NAMALWA (cell line): ENCODE measurements around the gene PDK3.
A peak's percentile ranks its signal among the peaks of the same experiment; 100 is the strongest.

Experiments used
- DNase-seq: peaks from one replicate; pipeline ENCODE4 v3.0.0-alpha.2; 2015; ENCODE audit warnings: low spot score

Gene PDK3

DNA sequence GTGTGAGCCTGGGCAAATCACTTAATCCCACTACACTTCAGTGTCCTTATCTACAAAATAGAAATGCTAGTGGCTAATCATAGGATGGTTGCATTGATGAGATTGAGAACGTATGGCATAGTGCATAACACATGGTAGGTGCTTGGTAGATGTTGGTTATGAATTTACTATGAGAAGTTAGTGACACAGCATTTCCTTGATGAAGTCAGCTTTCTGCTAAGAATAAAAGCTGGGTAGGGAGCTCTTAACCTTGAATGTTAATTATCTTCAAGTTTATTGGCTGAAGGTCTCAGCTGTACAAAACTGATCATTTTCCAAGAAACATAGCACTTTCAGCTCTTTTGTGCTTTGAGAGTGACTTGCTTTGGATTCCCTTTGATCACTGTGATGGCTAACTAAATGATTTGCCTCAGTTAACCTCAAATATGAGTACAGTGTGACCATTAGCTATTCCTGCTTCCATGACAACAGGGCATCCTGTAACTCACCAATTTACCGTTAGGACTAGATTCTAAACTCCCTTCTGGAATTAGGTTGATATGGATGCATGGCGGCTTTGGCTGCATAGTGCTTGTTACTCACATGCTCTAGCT lies 17.8 kb downstream of the PDK3 start:
- no peak for DNase-seq

DNA sequence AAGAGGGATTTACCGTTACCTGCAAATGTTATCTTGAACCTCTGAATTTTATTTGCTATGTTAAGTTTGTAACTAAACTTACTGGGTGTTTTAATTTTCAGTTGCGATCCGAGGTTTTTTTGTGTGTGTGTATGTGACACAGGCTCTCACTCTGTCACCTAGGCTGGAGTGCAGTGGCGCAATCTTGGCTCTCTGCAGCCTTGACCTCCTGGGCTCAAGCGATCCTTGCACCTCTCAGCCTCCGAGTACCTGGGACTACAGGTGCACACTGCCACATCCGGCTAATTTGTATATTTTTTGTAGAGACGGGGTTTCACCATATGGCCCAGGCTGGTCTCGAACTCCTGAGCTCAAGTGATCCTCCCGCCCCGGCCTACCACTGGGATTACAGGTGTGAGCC lies 18.5 kb downstream of the PDK3 start:
- DNase-seq, result no peak

DNA sequence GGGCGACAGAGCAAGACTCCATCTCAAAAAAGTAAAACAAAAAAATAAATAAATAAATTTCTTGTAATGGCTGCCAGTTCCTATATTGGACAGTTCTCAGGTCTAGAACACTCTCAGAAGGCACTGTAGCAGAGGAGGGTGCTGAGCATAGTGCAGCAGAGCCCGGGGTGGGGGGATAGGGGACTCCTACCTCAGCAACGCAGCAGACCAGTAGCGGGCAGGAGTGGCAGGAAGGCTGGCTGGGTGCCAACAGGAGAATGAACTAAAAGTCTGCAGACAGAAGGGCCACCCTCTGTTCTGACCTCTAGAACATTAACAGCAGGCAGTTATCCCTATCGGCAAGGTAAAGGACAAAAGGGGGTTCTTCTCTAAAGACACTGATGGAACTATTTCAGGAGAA lies 20.2 kb downstream of the PDK3 start:
- DNase-seq, result no peak

DNA sequence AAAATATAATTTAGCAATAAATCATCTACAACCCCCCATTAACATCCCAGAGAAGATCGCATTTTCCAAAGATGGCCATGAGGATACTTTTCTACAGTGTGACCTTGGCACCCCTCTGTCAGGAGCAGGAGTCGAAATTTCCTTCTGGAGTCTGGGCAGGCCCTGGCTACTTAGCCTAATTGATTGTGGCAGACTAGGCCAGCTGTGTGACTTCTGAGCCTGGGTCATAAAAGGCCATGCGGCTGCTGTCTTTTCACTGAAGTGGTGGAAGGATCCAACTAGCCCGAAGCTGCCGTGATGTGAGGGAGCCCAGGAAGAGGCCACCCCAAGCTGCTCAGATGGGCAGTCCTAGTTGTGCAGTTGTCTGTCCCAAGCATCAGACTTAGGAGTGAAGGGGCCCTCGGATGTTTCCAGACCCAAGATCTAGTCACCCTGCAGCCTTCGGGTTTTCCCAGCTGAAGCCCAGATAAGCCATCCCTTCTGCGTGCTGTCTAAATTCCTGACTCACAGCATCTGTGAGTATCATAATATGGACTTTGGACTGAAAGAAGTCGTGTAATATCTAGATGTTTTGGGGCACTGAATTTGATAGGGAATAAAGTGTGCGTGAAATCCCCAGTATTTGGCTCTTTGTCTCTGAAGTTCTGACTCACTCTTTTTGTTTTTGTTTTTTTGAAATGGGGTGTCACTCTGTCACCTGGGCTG lies 21.0 kb downstream of the PDK3 start:
- DNase-seq, result no peak

DNA sequence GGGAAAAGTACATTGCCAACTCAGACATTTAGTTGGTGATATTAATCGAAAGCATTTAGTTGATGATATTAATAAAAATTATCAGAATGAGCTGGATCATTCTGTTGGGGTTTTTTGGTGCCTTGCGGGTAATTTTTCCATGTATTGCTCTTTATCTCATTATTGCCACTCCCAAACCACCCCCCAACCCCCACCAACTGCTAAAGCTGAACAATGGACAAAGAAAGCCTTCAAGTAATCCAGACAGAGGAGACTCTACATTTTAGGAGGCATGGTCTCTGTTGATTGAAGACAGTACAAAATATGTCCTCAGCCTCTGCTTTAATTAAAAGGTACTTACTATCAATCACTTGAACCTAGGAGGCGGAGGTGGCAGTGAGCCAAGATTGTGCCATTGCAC lies 22.5 kb downstream of the PDK3 start:
- DNase-seq, result no peak

DNA sequence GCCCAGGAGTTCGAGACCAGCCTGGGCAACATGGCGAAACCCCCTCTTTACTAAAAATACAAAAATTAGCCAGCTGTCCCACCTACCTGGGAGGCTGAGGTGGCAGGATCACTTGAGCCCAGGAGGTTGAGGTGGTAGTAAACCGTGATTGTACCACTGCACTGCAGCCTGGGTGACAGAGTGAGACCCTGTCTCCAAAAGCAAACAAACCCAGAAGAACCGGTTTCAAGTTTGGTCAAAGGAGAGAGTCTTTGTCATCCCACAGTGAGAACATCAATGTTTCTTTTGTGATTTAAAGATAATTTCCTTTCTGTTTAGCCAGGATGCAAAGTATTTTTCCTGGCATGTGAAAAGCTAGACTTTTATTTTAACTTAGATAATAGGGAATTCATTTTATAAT lies 26.7 kb downstream of the PDK3 start:
- no peak for DNase-seq

DNA sequence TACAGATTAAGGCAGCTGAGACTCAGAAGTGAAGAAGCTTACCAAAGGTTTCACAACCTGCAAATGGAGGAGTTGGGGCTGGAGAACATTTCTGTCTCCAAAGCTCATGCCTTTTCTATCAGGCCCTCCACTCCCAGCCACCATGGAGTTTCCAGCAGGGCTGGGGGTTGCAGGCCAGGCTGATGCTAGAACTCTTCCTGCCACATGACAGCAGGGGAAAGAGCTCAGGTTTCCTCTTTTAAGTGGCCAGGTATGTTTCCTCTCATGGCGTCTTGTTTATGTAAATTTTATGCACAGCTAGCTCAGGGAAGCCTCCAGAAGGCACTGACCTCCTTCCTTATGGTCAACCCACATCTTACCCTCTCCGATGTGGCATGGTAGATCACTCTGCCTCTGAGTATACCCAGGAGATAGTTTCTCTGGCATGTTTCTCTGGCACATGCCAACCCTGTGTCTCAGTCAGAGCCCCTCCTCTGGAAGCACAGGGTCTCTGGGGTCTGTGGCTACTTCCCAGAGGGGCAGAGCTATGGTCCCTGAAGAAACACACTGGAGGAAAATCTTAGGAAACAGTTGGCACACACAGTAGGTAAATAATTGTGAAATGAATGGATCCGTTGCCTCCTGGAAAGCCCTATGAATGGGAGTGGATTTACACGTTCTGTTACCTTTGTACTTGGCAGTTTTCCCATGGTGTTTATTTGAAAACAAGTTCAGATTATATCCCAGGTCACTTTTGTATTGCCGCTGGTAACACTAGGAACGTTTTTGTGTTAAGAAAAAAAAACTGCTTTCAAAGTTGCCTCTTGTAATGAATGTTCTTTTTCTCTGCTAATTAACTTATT lies 28.9 kb downstream of the PDK3 start:
- DNase-seq, result no peak

DNA sequence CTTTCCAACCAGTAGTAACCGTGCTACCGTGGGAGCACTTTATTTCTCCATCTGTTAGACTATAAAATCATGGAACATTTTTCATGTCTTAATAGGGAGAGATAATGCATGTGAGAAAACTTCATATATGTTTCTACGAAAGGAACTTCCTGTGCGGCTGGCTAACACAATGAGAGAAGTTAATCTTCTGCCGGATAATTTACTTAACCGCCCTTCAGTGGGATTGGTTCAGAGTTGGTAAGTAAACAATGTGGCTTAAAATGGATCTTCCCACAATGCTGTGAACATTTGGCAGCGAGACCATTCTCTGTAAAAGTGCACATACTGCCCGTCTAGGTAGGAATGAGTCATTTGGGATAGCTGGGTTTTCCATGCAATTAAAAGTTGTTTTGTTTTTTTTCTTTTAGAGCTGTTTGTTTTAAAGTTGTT lies 29.6 kb downstream of the PDK3 start:
- no peak for DNase-seq

DNA sequence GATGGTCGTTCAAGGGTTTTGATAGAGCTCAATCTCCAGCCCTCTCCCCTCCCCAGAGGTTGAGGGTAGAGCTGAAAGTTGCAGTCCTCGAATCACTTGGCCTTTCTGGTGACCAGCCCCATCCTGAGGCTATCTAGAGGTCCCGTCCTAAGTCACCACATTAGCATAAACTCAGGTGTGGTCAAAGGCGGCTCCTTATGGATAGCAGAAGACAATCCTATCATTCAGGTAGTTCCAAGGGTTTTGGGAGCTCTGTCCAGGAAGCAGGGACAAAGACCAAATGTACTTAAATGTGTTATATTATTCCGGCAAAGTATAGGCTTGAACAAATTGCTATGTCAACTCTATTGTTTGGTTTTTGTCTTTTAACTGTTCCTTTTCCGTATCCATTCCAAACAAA lies 30.6 kb downstream of the PDK3 start:
- no peak for DNase-seq

DNA sequence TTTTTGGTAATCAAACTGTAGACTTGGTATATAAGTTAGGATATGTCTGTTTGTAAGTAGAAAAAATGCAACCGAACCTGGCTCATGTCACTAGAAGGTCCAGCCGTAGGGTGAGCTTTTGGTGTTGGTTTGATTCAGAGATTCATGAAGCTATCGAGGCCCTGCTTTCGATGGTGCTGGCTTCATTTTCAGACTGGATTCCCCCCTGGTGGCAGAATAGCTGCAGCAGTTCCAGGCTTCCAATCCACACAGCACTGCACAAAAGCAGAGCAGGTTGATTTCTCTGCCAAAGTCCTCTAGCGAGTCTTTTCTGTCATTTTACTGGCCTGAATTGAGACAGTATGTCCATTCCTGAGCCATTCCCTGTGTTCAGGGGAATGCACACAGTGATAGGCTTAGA lies 33.1 kb downstream of the PDK3 start:
- DNase-seq, result peak; percentile 34

DNA sequence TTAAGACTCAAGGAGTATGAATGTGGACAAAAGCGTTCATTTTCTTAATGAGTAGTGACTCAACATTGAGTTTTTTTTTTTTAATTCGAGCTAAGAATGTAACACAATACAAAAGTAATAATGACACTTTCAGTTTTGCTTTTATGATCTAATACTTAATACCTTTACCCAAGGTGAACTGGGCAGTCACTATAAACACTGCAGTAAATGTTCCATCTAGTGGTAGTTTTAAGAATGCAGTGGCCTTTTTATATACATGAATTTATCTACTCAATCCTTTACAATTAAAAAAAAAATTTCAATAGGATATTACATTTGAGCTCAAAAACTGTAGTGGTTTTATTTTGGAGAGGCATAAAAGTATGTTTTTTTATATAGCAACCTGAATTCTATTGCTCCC lies 33.9 kb downstream of the PDK3 start:
- peak; percentile 43 for DNase-seq

DNA sequence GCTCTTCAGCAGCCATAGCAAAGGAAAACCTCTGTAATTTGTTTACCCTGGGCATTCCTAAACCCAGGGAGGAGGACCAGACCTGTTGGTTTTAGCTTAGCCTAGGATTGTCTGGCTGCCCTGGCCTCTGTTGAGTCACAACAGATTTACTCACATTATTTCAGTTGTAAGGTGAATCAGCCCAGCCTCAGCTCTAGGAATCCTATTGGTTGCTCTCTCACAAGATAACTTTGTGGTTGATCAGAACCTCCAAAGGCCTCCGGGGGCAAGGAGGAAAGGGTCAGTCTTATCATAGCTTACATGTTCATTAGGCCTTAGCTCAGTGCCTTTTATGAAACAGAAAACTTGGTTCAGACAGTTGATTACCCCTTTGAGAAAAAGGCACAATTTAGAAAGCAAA lies 41.0 kb downstream of the PDK3 start:
- DNase-seq, result no peak

DNA sequence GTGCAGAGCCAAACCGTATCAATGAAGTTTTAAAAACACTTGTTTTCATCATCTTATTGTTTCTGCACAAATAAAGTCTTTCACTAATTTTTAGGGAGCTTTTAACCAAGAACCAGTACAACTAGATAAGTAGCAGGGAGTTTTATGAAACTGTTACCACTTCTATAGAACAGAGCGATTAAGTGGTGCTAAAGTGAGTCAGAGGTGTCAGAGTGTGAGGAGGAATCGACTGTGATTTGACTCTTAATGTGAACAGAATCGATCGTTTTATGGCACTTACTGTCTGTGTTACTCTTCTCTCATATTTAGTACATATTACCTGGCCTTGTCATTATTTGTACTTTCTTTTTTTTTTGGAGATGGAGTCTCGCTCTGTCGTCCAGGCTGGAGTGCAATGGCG lies 43.3 kb downstream of the PDK3 start:
- no peak for DNase-seq

DNA sequence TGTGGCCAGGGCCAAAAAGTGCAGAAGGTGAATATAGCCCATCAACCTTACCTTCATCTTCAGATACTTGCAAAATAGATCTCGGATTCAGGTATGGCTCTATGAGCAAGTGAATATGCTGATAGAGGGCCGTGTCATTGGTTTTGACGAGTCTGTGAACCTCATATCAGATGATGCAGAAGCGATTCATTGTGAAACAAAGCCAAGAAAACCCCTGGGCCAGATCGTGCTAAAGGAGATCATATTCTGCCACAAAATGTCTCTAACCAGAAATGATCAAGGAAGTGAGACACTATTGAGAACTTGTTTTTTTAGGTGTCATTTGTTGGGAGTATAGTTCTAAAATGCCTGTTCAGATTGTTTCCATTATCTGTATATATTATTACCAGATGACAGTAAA lies 48.3 kb downstream of the PDK3 start:
- no peak for DNase-seq

DNA sequence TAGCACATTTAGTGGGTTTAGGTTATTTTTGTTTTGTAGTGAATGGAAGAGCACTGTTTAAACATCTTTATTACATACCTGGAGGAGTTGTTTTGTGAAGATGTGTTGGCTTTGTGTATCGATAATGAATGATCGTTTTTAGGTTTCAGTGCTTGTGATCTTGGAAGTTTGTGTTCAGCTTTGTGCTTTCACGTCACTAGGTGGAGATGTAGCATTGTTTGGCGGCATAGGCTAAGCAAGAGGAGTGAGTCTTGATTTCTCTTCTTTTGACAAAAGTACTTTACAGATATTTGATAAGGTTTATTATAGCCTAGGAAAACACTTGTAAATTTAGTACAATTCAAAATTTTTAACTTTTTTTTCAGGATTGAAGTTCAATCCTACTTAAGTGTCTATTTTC lies 50.4 kb downstream of the PDK3 start:
- peak; percentile 1 for DNase-seq

DNA sequence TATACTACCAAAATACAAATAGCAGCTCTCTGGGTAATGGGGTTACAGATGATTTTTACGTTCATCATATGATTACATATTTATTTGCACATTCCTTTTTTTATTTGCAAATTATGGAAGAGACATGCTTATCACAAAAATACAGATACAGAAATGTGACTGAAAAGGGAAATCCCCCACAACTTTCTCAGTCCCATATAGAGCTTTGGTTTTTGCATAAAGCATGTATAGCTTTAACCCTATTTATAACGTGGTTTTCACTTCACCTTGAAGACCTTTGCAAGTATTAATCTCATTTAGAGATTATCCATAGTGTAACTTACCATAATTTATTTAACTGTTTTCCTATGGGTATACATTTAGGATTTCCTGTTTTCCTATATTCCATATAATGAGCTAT lies 55.4 kb downstream of the PDK3 start:
- no peak for DNase-seq

DNA sequence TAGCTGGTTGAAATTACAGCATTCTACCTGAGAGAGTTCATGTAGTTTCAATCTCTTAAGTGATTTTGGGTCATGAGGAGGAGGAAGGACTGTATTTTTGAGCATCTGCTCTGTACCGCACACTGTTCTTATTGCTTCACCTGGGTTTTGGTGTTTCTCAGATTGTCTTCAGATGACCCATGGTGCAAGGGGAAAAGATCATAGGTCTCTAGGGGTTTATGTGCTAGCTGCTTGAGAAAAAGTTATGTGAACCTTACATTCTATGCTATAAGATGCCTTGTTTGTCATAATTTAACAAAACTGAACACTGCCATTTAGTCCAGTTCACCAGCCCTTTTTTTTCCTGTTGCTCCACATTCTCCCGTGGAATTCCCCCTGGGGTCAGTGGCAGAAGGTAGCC lies 60.4 kb downstream of the PDK3 start:
- no peak for DNase-seq

DNA sequence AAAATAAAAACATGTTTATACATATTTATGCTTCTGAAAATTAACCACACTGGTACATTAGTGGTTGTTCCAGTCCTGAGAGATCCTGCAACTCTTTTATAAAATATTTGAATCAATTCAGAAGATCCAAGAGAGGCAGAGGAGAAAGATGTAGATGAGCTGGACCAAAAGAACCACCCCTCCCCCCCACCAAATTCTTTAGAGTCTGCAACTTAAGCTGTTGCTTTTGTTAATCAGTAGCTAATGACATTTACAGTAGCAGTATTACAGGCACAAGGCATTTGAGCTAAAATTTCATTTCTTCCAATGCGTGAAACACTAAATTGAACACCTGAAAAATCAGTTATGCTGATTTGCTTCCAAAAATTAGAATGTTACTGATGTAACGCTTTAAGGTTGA lies 61.5 kb downstream of the PDK3 start:
- DNase-seq, result no peak

DNA sequence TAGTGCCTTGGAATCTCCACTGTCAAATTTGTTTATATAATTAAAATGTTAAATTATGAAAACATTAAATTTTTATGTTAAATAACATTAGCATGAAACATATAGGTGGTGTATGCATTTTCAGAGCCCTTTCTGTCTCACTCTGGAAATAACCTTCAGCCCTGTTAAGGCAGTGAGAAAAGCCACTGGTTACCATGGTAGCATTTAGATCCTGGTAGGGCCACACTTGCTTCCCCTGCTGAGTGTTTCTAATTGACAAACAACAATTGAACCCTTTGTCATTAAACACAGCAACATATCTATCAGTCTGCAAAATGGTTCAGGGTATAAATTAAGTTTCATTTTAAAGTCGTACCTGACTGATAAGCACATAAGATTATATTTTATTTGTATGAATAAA lies 63.5 kb downstream of the PDK3 start:
- DNase-seq, result no peak

DNA sequence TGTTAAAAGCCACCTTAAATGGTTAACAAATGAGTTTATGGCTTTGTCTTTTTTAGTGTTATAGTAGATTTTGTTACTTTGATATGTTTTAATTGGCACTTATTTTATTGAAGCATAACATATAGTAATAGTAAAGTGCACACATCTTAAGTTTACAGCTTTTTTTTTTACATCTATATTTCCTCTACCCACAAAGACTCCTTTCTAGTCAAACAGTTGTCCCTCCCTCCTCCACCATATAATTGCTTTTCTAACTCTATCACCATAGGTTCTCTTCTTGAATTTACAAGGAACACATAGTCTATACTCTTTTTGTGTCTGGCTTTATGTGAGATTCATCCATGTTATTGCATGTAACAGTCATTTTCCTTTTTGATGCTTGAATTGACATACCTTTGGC lies 71.5 kb downstream of the PDK3 start:
- DNase-seq, result no peak

DNA sequence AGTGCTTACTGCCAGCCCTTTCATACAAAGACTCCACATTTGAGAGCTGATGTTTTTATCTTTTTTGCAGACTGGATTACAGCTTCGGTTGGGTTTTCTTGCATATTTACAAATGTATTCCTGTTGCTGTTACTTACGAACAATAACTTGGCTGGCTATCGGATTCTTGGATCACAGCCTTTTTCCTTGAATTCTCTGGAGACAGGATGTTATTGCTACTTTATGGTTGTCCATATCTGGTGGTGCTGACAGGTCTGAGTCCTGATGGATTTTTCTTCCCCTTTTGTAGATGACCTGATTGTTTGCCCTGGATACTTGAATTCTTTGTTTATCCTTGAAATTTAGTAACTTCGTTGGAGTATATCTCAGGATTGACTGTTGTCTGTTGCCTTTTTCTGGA lies 77.7 kb downstream of the PDK3 start:
- DNase-seq, result no peak

DNA sequence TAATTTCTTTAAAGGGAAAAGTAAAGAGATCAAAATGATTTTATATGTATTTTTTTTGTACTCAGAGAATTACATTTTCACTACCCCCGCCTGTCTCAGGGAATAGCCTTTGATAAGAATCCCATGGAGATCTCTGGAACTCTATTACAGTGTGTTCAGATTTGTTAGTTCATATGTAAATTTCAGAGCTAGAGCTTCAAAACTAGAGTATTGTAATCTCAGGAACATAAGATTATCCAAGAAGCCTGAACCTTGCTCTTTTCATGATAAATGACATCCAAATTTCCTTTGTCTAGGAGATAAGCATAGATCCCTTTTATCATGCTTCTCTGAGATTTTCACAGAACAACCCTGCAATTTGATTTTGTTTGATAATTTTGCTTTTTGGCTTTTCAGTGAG lies 82.9 kb downstream of the PDK3 start:
- no peak for DNase-seq

DNA sequence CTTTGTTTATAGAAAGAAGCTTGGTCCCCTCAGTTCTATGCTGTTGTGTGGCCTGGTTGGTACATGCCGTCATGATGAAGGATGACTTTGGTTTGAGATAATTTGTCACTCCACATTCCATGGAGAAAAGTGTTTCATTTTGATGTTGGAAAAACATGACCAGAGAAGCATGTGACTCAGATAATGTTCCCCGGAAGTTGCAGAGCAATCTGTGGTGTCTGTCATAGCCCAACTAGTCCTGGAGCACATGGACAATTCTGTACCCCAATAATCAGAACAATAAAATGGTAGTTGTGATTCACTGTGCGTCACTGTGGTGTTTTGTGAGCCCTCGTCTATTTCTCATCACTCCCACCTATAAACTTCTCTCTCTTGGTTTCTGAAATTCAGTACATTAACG lies 85.1 kb downstream of the PDK3 start:
- no peak for DNase-seq
